ENCODE data around the gene HOXD11.

DNA sequence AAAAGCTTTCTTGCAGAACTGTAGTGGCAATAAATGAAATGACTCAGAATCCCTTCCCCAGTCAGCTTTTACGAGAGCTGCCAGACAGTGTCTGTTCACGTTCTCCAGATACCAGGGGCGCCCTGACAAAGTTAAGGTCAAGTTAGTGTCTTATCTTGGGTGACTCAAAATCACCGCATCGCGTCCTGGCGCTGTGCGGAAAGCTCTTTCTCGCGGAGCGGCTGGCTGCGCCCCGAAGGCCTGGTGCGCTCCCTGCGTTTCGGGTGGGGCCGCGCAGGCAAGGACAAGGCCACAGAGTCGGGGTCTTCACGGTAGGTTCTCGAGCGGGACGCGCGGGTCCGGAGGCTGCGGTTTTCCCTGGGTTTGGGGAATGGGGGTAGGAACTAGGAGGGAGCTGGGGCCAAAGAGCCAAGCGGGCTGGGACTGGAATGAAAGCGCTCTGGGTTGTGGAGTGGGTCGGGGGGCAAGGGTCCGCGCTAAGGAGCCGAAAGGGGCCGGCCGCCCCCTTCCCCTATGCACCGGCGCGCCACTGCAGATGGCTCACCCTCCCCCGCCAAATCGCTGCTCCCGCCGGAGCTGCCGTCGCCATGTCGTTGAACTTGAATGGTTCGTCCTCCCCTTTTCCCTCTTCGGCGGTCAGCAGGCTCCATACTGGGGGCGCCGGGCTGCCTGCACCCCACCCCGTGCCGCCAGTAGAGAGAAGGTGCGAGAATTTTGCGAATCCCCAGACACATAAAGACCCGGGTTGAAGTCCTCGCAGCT lies 2.6 kb upstream of the HOXD11 start:
- TF ChIP-seq, protein P1, sequence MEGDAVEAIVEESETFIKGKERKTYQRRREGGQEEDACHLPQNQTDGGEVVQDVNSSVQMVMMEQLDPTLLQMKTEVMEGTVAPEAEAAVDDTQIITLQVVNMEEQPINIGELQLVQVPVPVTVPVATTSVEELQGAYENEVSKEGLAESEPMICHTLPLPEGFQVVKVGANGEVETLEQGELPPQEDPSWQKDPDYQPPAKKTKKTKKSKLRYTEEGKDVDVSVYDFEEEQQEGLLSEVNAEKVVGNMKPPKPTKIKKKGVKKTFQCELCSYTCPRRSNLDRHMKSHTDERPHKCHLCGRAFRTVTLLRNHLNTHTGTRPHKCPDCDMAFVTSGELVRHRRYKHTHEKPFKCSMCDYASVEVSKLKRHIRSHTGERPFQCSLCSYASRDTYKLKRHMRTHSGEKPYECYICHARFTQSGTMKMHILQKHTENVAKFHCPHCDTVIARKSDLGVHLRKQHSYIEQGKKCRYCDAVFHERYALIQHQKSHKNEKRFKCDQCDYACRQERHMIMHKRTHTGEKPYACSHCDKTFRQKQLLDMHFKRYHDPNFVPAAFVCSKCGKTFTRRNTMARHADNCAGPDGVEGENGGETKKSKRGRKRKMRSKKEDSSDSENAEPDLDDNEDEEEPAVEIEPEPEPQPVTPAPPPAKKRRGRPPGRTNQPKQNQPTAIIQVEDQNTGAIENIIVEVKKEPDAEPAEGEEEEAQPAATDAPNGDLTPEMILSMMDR (IDR thresholded peaks at IDR 0.05; ENCODE audit: low read length) = no peak
- no peak for TF ChIP-seq EZH2 (IDR thresholded peaks at IDR 0.05; ENCODE audit: borderline replicate concordance, low read length)
